Fibroblast of lung (primary cell): ENCODE data around the gene ABLIM2. TPM values are rescaled to one million over a fixed set of nuclear protein-coding genes. Genes with fewer than 3 reads are reported as not detected.
A peak's percentile ranks its signal among the peaks of the same experiment; 100 is the strongest.

Experiments
- DNase-seq, 2 donors: peaks; one replicate each; pipeline versions ENCODE4 v3.0.0 to v3.0.0-alpha.2; 2010; ENCODE audit warnings: low read depth in 2 of 2
- H2AFZ ChIP-seq: 2 replicates; pipeline ENCODE4 v1.5.1; 2012; ENCODE audit warnings: low read length, control low read depth, inconsistent platforms
- H3K27ac ChIP-seq: 2 replicates; pipeline ENCODE4 v1.5.1; 2011; ENCODE audit warnings: low read length, control low read depth; ENCODE audit not compliant: insufficient read depth
- H3K27me3 ChIP-seq: 2 replicates; pipeline ENCODE4 v1.5.1; 2011; ENCODE audit warnings: mild to moderate bottlenecking, low read length; ENCODE audit not compliant: control insufficient read depth, insufficient read depth
- H3K36me3 ChIP-seq: 2 replicates; pipeline ENCODE4 v1.5.1; 2011; ENCODE audit warnings: low read length; ENCODE audit not compliant: control insufficient read depth, insufficient read depth
- H3K4me1 ChIP-seq: 2 replicates; pipeline ENCODE4 v1.5.1; 2011; ENCODE audit warnings: low read length; ENCODE audit not compliant: control insufficient read depth, insufficient read depth; ENCODE audit errors: extremely low read depth
- H3K4me2 ChIP-seq: 2 replicates; pipeline ENCODE4 v1.5.1; 2011; ENCODE audit warnings: low read length, control low read depth; ENCODE audit not compliant: insufficient read depth; ENCODE audit errors: extremely low read depth
- H3K4me3 ChIP-seq, 4 experiments: fragments of 200-600 bp in 1 of 4; sonication (generic) in 1 of 4; replicated peaks in 1 of 4; 2 replicates each; pipeline ENCODE4 v1.5.1; 2011 to 2016; ENCODE audit warnings: low read length in 4 of 4, low read depth in 3 of 4, mild to moderate bottlenecking in 3 of 4, control low read depth in 2 of 4, inconsistent platforms in 1 of 4, mixed read lengths in 1 of 4; ENCODE audit not compliant: insufficient read depth in 1 of 4; ENCODE audit errors: control extremely low read depth in 1 of 4
- H3K79me2 ChIP-seq: 2 replicates; pipeline ENCODE4 v1.5.1; 2012; ENCODE audit warnings: mild to moderate bottlenecking, low read length, inconsistent platforms; ENCODE audit not compliant: control insufficient read depth, insufficient read depth
- H3K9ac ChIP-seq: 2 replicates; pipeline ENCODE4 v1.5.1; 2011; ENCODE audit warnings: mild to moderate bottlenecking, low read length, control low read depth; ENCODE audit not compliant: insufficient read depth
- H3K9me3 ChIP-seq: 2 replicates; pipeline ENCODE4 v1.5.1; 2012; ENCODE audit warnings: low read depth, low read length; ENCODE audit not compliant: control insufficient read depth, insufficient read depth
- H4K20me1 ChIP-seq: 2 replicates; pipeline ENCODE4 v1.5.1; 2011; ENCODE audit warnings: low read length; ENCODE audit not compliant: control insufficient read depth, insufficient read depth; ENCODE audit errors: extremely low read depth
- CTCF ChIP-seq, 2 donors: IDR thresholded peaks in 1 of 2; conservative IDR thresholded peaks in 1 of 2; 1 replicate in 1 of 2; 2 replicates in 1 of 2; pipeline ENCODE4 v1.5.1; 2011 to 2012; ENCODE audit warnings: low read length in 2 of 2, control low read depth in 1 of 2, inconsistent platforms in 1 of 2, low read depth in 1 of 2, mild to moderate bottlenecking in 1 of 2
- EZH2 ChIP-seq: IDR thresholded peaks from 2 replicates; pipeline ENCODE4 v1.5.1; 2012; ENCODE audit warnings: low read length, control low read depth, mild to moderate bottlenecking; ENCODE audit errors: missing control alignments
- polyA plus RNA-seq, 2 donors: library from polyadenylated mRNA; depleted of rRNA in 1 of 2; stranded (reverse) in 1 of 2; unstranded in 1 of 2; fragments of >200 nt; gene quantifications; 2 replicates each; pipeline ENCODE4 v1.2.1, GENCODE V29; 2011 to 2012; ENCODE audit warnings: missing spikeins in 1 of 2
- total RNA-seq: library from RNA; depleted of rRNA; stranded (reverse); fragments of >200 nt; gene quantifications from 2 replicates; pipeline ENCODE4 v1.2.1, GENCODE V29; 2014

Gene ABLIM2
- total and polyA plus RNA-seq, 2 donors (not counting 1 experiment from before 2014, with no cell fraction given): 0.66 to 2.6 TPM

- TF ChIP-seq CTCF (conservative IDR thresholded peaks at IDR 0.05 in 1 of 2, IDR thresholded peaks at IDR 0.05 in 1 of 2; ENCODE audit: low read depth in 1 of 2, low read length in 2 of 2) (no peak), EZH2 (peak; percentile 32)
- H3K79me2 ChIP-seq: no peaks in the 10 kb centered on the region
- peaks cover 8% of the 10 kb centered on the region for H3K4me1 ChIP-seq
- H3K9me3 ChIP-seq: no peaks in the 10 kb centered on the region
- H3K9ac ChIP-seq: no peak overlapping the region
- no peak overlapping the region for H3K4me2 ChIP-seq
- no peak overlapping the region for H3K4me3 ChIP-seq
- H3K27ac ChIP-seq: no peak overlapping the region
- H3K27me3 ChIP-seq: no peaks in the 10 kb centered on the region
- no peaks in the 10 kb centered on the region for H4K20me1 ChIP-seq
- no peak overlapping the region for H2AFZ ChIP-seq
- no peak for DNase-seq
- H3K36me3 ChIP-seq: no peaks in the 10 kb centered on the region
Observed at GRCh38 chr4:8133897-8134563, 24.6 kb downstream of the ABLIM2 start.

GRCh38 chr4:8132947-8133705, 25.5 kb downstream of the ABLIM2 start:
- H3K4me1 ChIP-seq: peaks cover 8% of the 10 kb centered on the region
- H3K4me3 ChIP-seq: no peak overlapping the region
- H3K27ac ChIP-seq: no peak overlapping the region
- TF ChIP-seq EZH2 (no peak), CTCF (conservative IDR thresholded peaks at IDR 0.05 in 1 of 2, IDR thresholded peaks at IDR 0.05 in 1 of 2; ENCODE audit: low read depth in 1 of 2, low read length in 2 of 2) (no peak)
- no peak overlapping the region for H3K9ac ChIP-seq
- no peaks in the 10 kb centered on the region for H3K79me2 ChIP-seq
- no peaks in the 10 kb centered on the region for H3K27me3 ChIP-seq
- H3K4me2 ChIP-seq: no peak overlapping the region
- H3K36me3 ChIP-seq: no peaks in the 10 kb centered on the region
- no peaks in the 10 kb centered on the region for H4K20me1 ChIP-seq
- peak overlapping the region; percentile 21 for H2AFZ ChIP-seq
- no peaks in the 10 kb centered on the region for H3K9me3 ChIP-seq
- DNase-seq: peak in 1 of 2 donors; percentile 33

GRCh38 chr4:8132400-8132799, 26.2 kb downstream of the ABLIM2 start:
- H3K27me3 ChIP-seq: no peaks in the 10 kb centered on the region
- no peaks in the 10 kb centered on the region for H3K79me2 ChIP-seq
- peaks cover 8% of the 10 kb centered on the region for H3K4me1 ChIP-seq
- H3K4me3 ChIP-seq: no peak overlapping the region
- DNase-seq: no peak
- H3K9ac ChIP-seq: no peak overlapping the region
- no peak overlapping the region for H3K4me2 ChIP-seq
- H3K9me3 ChIP-seq: no peaks in the 10 kb centered on the region
- no peak overlapping the region for H3K27ac ChIP-seq
- H2AFZ ChIP-seq: no peak overlapping the region
- H3K36me3 ChIP-seq: no peaks in the 10 kb centered on the region
- no peaks in the 10 kb centered on the region for H4K20me1 ChIP-seq
- TF ChIP-seq EZH2: no peak
